ENCODE results near the gene SLC19A1. TPM values are rescaled to one million over a fixed set of nuclear protein-coding genes. Genes with fewer than 3 reads are reported as not detected.
"Not testable (repeated sequence)": the region's sequence is repeated elsewhere in the genome, so short reads cannot be mapped to it uniquely, and the experiment has no call there.

Gene SLC19A1
- total RNA-seq, 2 donors from 2014 or later, result 10.8 to 13.7 TPM

- Mint-ChIP-seq H3K36me3 (ENCODE audit: low read depth) (no peaks in the 10 kb centered on the region), H3K27ac (no peak overlapping the region), H3K27me3 (peaks cover 14% of the 10 kb centered on the region), H3K4me1 (no peaks in the 10 kb centered on the region), H3K4me3 (no peak overlapping the region)
- DNase-seq (no peak), ATAC-seq (no peak)
- no peaks in the 10 kb centered on the region for H3K9me3 ChIP-seq (ENCODE audit: control insufficient read depth, low read length, poor library complexity, severe bottlenecking)
Observed at GRCh38 chr21:45573452-45574035, 31.3 kb upstream of the SLC19A1 start.

GRCh38 chr21:45572783-45573451 lies 30.7 kb upstream of the SLC19A1 start:
- peaks cover 17% of the 10 kb centered on the region for H3K27me3 Mint-ChIP-seq
- ATAC-seq, result no peak
- no peaks in the 10 kb centered on the region for H3K36me3 Mint-ChIP-seq (ENCODE audit: low read depth)

GRCh38 chr21:45572231-45572630 lies 30.0 kb upstream of the SLC19A1 start:
- H3K4me1 Mint-ChIP-seq, result no peaks in the 10 kb centered on the region
- H3K4me3 Mint-ChIP-seq, result no peak overlapping the region
- no peak for ATAC-seq

More at GRCh38 chr21:45572783-45573451, 30.7 kb upstream of the SLC19A1 start:
- Mint-ChIP-seq H3K27ac (no peak overlapping the region), H3K4me1 (no peaks in the 10 kb centered on the region), H3K4me3 (no peak overlapping the region)
- DNase-seq, result no peak
- H3K9me3 ChIP-seq (ENCODE audit: control insufficient read depth, low read length, poor library complexity, severe bottlenecking), result no peaks in the 10 kb centered on the region

GRCh38 chr21:45571641-45572040 lies 29.4 kb upstream of the SLC19A1 start:
- DNase-seq, result no peak
- Mint-ChIP-seq H3K4me1 (no peaks in the 10 kb centered on the region), H3K27ac (no peak overlapping the region)

More at GRCh38 chr21:45572231-45572630, 30.0 kb upstream of the SLC19A1 start:
- no peaks in the 10 kb centered on the region for H3K36me3 Mint-ChIP-seq (ENCODE audit: low read depth)
- H3K9me3 ChIP-seq (ENCODE audit: control insufficient read depth, low read length, poor library complexity, severe bottlenecking), result no peaks in the 10 kb centered on the region
- no peak overlapping the region for H3K27ac Mint-ChIP-seq
- H3K27me3 Mint-ChIP-seq, result peaks cover 18% of the 10 kb centered on the region
- no peak for DNase-seq

GRCh38 chr21:45570826-45571601 lies 28.8 kb upstream of the SLC19A1 start:
- no peaks in the 10 kb centered on the region for H3K9me3 ChIP-seq (ENCODE audit: control insufficient read depth, low read length, poor library complexity, severe bottlenecking)
- no peaks in the 10 kb centered on the region for H3K36me3 Mint-ChIP-seq (ENCODE audit: low read depth)
- H3K4me3 Mint-ChIP-seq, result no peak overlapping the region
- ATAC-seq, result no peak
- no peaks in the 10 kb centered on the region for H3K4me1 Mint-ChIP-seq
- no peak overlapping the region for H3K27ac Mint-ChIP-seq
- no peak for DNase-seq
- H3K27me3 Mint-ChIP-seq, result peaks cover 15% of the 10 kb centered on the region

More at GRCh38 chr21:45571641-45572040, 29.4 kb upstream of the SLC19A1 start:
- Mint-ChIP-seq H3K4me3 (no peak overlapping the region), H3K36me3 (ENCODE audit: low read depth) (no peaks in the 10 kb centered on the region), H3K27me3 (peaks cover 21% of the 10 kb centered on the region)
- no peaks in the 10 kb centered on the region for H3K9me3 ChIP-seq (ENCODE audit: control insufficient read depth, low read length, poor library complexity, severe bottlenecking)
- no peak for ATAC-seq

- no peaks in the 10 kb centered on the region for H3K9me3 ChIP-seq (ENCODE audit: control insufficient read depth, low read length, poor library complexity, severe bottlenecking)
- no peak for ATAC-seq
- DNase-seq, result no peak
- Mint-ChIP-seq H3K4me3 (no peak overlapping the region), H3K27me3 (peaks cover 15% of the 10 kb centered on the region), H3K4me1 (no peaks in the 10 kb centered on the region), H3K36me3 (ENCODE audit: low read depth) (no peaks in the 10 kb centered on the region), H3K27ac (no peak overlapping the region)
Observed at GRCh38 chr21:45570071-45570470, 27.8 kb upstream of the SLC19A1 start.

- no peak for DNase-seq
- no peaks in the 10 kb centered on the region for H3K9me3 ChIP-seq (ENCODE audit: control insufficient read depth, low read length, poor library complexity, severe bottlenecking)
- Mint-ChIP-seq H3K36me3 (ENCODE audit: low read depth) (no peaks in the 10 kb centered on the region), H3K27ac (no peak overlapping the region), H3K27me3 (peaks cover 15% of the 10 kb centered on the region), H3K4me3 (no peak overlapping the region), H3K4me1 (no peaks in the 10 kb centered on the region)
- ATAC-seq, result no peak
Observed at GRCh38 chr21:45568383-45568782, 26.1 kb upstream of the SLC19A1 start.

GRCh38 chr21:45564137-45564536 lies 21.9 kb upstream of the SLC19A1 start:
- peaks cover 36% of the 10 kb centered on the region for H3K27me3 Mint-ChIP-seq
- H3K9me3 ChIP-seq (ENCODE audit: control insufficient read depth, low read length, poor library complexity, severe bottlenecking); DNase-seq; H3K4me3 Mint-ChIP-seq; H3K36me3 Mint-ChIP-seq (ENCODE audit: low read depth); H3K4me1 Mint-ChIP-seq; H3K27ac Mint-ChIP-seq; ATAC-seq: not testable (repeated sequence)

GRCh38 chr21:45562965-45563364 lies 20.7 kb upstream of the SLC19A1 start:
- DNase-seq (no peak), ATAC-seq (no peak)
- Mint-ChIP-seq H3K4me1 (peaks cover 4% of the 10 kb centered on the region), H3K4me3 (no peak overlapping the region), H3K27me3 (peaks cover 28% of the 10 kb centered on the region), H3K36me3 (ENCODE audit: low read depth) (peaks cover 2% of the 10 kb centered on the region), H3K27ac (no peak overlapping the region)
- H3K9me3 ChIP-seq (ENCODE audit: control insufficient read depth, low read length, poor library complexity, severe bottlenecking), result no peaks in the 10 kb centered on the region

- ATAC-seq, result no peak
- H3K9me3 ChIP-seq (ENCODE audit: control insufficient read depth, low read length, poor library complexity, severe bottlenecking), result no peaks in the 10 kb centered on the region
- Mint-ChIP-seq H3K4me1 (peaks cover 4% of the 10 kb centered on the region), H3K36me3 (ENCODE audit: low read depth) (peaks cover 2% of the 10 kb centered on the region), H3K4me3 (no peak overlapping the region), H3K27me3 (peaks cover 28% of the 10 kb centered on the region), H3K27ac (no peak overlapping the region)
- no peak for DNase-seq
Observed at GRCh38 chr21:45562402-45562801, 20.2 kb upstream of the SLC19A1 start.

GRCh38 chr21:45561241-45561640 lies 19.0 kb upstream of the SLC19A1 start:
- peaks cover 21% of the 10 kb centered on the region for H3K27me3 Mint-ChIP-seq
- H3K4me1 Mint-ChIP-seq; DNase-seq; ATAC-seq; H3K27ac Mint-ChIP-seq; H3K4me3 Mint-ChIP-seq; H3K9me3 ChIP-seq (ENCODE audit: control insufficient read depth, low read length, poor library complexity, severe bottlenecking); H3K36me3 Mint-ChIP-seq (ENCODE audit: low read depth): not testable (repeated sequence)

GRCh38 chr21:45560106-45561021 lies 18.1 kb upstream of the SLC19A1 start:
- peaks cover 2% of the 10 kb centered on the region for H3K36me3 Mint-ChIP-seq (ENCODE audit: low read depth)
- no peaks in the 10 kb centered on the region for H3K9me3 ChIP-seq (ENCODE audit: control insufficient read depth, low read length, poor library complexity, severe bottlenecking)
- ATAC-seq (no peak), DNase-seq (no peak)
- no peak overlapping the region for H3K27ac Mint-ChIP-seq
- peaks cover 21% of the 10 kb centered on the region for H3K27me3 Mint-ChIP-seq
- peaks cover 4% of the 10 kb centered on the region for H3K4me1 Mint-ChIP-seq
- H3K4me3 Mint-ChIP-seq, result peak overlapping the region; percentile 59

Data from T-helper 17 cell (primary cell).